ENCODE data around the gene MIB1.
"Not testable (repeated sequence)": the region's sequence is repeated elsewhere in the genome, so short reads cannot be mapped to it uniquely, and the experiment has no call there.

Gene MIB1

DNA sequence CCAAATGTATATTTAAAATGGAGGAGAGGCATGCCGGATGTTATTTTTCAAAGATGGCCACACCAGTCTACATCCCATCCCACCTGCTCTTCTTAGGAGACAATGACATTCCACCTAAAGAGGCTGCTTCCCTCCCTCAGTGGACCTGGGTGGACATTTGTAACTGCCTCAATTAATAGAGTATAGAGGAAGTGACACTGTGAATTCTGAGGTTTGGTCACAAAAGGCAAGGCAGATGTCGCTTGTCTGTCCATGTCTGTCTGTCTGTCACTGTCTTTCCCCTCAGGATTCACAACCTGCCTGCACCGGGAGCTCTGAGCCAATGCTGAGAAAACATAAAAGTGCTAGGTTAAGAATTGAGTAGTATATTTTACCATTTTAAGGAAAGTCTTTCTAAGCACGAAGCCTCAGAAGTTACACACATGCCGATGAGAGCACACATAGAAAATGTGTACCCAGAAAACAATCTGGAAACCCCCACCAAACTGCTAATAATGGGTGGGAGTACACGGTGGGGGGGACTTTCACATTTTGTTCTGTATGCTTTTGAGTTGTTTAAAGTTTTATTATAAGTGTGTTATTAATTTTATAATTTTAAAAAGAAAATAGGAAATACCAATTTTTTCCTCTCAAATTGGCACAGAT is 21.0 kb downstream of the MIB1 start:
- no peak overlapping the region for H3K27ac ChIP-seq
- TF ChIP-seq ZFX (IDR thresholded peaks at IDR 0.05; ENCODE audit: borderline replicate concordance) = no peak
- TF ChIP-seq, protein P1, sequence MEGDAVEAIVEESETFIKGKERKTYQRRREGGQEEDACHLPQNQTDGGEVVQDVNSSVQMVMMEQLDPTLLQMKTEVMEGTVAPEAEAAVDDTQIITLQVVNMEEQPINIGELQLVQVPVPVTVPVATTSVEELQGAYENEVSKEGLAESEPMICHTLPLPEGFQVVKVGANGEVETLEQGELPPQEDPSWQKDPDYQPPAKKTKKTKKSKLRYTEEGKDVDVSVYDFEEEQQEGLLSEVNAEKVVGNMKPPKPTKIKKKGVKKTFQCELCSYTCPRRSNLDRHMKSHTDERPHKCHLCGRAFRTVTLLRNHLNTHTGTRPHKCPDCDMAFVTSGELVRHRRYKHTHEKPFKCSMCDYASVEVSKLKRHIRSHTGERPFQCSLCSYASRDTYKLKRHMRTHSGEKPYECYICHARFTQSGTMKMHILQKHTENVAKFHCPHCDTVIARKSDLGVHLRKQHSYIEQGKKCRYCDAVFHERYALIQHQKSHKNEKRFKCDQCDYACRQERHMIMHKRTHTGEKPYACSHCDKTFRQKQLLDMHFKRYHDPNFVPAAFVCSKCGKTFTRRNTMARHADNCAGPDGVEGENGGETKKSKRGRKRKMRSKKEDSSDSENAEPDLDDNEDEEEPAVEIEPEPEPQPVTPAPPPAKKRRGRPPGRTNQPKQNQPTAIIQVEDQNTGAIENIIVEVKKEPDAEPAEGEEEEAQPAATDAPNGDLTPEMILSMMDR (IDR thresholded peaks at IDR 0.05) = no peak

DNA sequence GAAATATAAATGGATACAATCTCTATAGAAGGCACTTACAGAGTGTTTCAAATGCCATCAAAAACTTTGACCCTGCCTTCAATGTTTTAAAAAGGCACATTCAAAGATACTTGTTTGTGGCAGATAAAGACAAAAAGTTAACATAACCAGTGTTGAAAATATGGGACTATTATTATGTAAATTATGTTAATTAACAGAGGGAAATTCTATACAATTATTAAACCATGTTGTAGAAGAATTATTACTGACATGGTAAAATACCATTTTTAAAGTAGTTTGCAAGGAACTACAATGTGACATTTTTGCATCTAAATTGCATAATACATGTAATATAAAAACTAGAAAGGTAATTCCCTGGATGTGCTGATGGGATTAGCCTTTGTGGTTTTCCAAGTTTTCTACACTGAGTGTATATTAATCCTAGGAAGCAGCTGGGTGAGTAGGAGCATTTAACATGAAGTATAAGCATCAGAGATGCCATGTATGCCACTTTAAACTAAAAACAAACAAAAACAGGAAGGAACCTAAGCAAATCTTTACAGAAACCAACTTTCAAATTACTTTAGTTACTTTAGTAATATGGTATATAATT is 21.7 kb downstream of the MIB1 start:
- TF ChIP-seq, protein P1 (IDR thresholded peaks at IDR 0.05) = no peak
- no peak for TF ChIP-seq ZFX (IDR thresholded peaks at IDR 0.05; ENCODE audit: borderline replicate concordance)
- H3K27ac ChIP-seq = no peak overlapping the region

DNA sequence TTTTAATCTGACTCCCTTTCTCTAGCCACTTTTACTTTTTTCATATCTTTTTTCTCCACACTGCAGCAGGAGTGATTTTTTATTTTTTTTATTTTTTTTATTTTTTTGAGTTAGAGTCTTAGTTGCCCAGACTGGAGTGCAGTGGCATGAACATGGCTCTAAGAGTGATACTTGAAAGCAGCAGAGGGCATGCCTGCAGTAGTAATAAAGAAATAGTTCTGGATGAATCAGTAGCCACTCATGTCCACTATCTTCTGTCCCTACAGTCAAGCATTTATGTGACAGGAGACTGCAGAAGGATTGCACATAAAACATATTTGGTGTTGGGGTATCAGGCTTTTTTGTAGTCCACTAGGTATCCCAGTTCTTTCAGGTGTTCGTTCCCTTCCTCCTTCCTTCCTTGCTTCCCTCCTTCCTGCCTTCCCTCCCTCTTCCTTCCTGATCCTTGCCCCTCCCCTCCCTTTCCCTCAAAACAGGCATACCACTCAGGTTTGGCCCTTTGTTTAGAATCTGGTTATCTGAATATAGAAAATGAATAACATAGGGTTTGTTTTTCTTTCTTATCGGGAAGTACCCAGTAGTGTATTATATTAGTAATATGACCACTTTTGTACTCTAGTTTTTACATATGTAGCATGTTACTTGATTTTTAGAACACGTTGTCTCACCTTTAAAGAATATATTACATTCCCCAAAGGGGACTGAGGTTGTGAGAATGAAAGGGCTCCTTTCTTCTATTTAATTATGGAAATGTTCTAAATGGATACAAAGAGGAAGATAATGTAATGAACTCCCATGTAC is 23.5 kb downstream of the MIB1 start:
- TF ChIP-seq, protein P1 (IDR thresholded peaks at IDR 0.05) = no peak
- H3K27ac ChIP-seq = no peak overlapping the region

DNA sequence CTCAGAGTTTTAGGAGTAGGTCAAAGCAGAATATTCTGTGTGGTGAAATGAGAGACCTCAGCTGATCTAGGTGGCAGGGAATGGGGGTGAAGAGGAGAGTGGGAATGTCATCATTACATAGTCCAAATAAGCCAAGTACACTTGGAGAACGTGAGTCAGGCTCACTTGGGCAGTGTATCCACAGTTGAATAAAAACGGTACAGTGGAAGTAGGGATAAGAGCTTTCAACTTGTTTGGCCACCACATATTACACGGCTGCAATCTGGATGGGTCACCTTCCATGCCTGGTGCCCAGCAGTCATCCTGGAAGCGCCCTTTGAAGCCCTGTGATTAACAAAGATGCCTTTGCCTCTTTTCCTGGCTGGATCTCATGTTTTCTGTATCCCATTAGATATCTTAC is 28.6 kb downstream of the MIB1 start:
- TF ChIP-seq ZFX (IDR thresholded peaks at IDR 0.05; ENCODE audit: borderline replicate concordance) = no peak
- TF ChIP-seq, protein P1 (IDR thresholded peaks at IDR 0.05) = no peak
- H3K27ac ChIP-seq = no peak overlapping the region

DNA sequence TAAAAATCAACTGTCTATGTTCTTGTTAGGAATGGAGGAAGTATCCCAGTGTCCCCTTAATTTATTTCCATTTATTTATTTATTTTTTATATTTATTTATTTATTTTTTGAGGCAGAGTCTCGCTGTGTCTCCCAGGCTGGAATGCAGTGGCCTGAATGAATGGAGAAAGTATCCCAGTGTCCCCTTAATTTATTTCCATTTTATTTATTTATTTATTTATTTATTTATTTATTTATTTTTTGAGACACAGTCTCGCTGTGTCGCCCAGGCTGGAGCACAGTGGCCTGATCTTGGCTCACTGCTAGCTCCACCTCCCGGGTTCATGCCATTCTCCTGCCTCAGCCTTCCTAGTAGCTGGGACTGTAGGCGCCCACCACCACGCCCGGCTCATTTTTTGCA is 34.1 kb downstream of the MIB1 start:
- H3K27ac ChIP-seq = no peak overlapping the region
- TF ChIP-seq, protein P1 (IDR thresholded peaks at IDR 0.05) = no peak
- TF ChIP-seq ZFX (IDR thresholded peaks at IDR 0.05; ENCODE audit: borderline replicate concordance) = no peak

DNA sequence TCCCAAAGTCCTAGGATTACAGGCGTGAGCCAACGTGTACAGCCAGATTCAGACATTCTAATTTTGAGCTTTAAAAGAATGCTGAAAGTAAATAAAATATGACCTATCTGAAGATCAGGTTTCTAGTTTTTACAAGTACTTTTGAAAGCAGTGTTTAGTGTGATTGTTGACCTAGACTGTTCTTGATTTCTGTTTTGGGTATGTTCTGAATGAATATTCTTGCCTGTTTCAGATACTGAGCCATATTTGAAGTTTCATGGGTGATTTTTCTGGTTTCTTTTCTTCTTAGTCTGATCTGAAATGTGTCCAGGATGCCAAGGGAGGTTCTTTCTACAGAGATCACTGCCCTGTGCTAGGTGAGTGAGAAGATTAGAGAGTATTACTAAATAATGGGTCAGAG is 37.2 kb downstream of the MIB1 start:
- TF ChIP-seq, protein P1 (IDR thresholded peaks at IDR 0.05) = no peak
- TF ChIP-seq ZFX (IDR thresholded peaks at IDR 0.05; ENCODE audit: borderline replicate concordance) = no peak
- no peak overlapping the region for H3K27ac ChIP-seq

DNA sequence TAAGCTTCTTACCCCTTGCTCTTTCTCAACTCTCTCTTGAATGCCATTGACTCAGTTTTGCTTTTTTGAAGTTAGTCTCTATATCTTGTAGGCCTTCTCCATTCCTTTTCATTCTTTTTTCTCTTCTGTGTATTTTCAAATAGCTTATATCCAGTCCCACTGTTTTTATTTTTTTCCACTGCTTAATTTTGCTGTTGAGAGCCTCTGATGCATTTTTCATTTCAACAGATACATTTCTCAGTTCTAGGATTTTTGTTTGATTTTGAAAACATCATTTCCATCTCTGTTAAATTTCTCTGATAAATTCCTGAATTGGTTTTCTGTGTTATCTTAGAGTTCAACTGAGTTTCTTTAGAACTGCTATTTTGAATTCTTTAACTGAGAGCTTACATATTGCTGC is 45.9 kb downstream of the MIB1 start:
- TF ChIP-seq, protein P1 (IDR thresholded peaks at IDR 0.05) = no peak
- no peak for TF ChIP-seq ZFX (IDR thresholded peaks at IDR 0.05; ENCODE audit: borderline replicate concordance)
- H3K27ac ChIP-seq = no peak overlapping the region

DNA sequence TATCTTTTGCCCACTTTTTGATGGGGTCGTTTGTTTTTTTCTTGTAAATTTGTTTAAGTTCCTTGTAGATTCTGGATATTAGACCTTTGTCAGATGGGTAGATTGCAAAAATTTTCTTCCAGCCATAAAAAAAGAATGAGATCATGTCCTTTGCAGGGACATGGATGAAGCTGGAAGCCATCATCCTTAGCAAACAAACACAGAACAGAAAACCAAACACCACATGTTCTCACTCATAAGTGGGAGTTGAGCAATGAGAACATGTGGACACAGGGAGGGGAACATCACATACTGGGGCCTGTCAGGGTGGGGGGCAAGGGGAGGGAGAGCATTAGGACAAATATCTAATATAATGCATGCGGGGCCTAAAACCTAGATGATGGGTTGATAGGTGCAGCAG is 55.5 kb downstream of the MIB1 start:
- H3K27ac ChIP-seq = not testable (repeated sequence)

Measured in 22Rv1 (cell line).